H1 (cell line): ENCODE data around the gene CPM. TPM values are rescaled to one million over a fixed set of nuclear protein-coding genes. Genes with fewer than 3 reads are reported as not detected.

Source experiments
- CTCF ChIA-PET: fragments of 300-600 bp; sonication (Branson Sonifier 250); formaldehyde crosslinking; loops from one replicate; lab custom pipeline; 2021; ENCODE audit not compliant: partially characterized antibody; lab: Charles Lee
- POLR2A ChIA-PET: fragments of 300-600 bp; sonication (Branson Sonifier 250); formaldehyde crosslinking; loops from one replicate; lab custom pipeline; 2021; ENCODE audit warnings: inconsistent platforms; ENCODE audit not compliant: partially characterized antibody; lab: Charles Lee
- DNase-seq, 2 experiments: peaks; one replicate each; pipeline versions ENCODE4 v3.0.0 to v3.0.0-alpha.2; 2010 to 2022; ENCODE audit warnings: low spot score in 2 of 2, low read depth in 1 of 2, mixed read lengths in 1 of 2
- FAIRE-seq: peaks from 2 replicates; lab custom pipeline; 2011; peaks lifted over from hg19 to GRCh38; lab: Jason Lieb, UNC
- H2AFZ ChIP-seq: 2 replicates; pipeline ENCODE4 v1.8.1; 2012; ENCODE audit warnings: low read length, inconsistent platforms
- H2AK5ac ChIP-seq: 2 replicates; pipeline ENCODE4 v1.6.1; 2013; ENCODE audit warnings: low read depth, low read length
- H2BK120ac ChIP-seq: replicated peaks from 2 replicates; pipeline ENCODE3; 2013; ENCODE audit warnings: low read depth, low read length, inconsistent platforms
- H2BK12ac ChIP-seq: 2 replicates; pipeline ENCODE4 v1.6.1; 2013; ENCODE audit warnings: low read depth, low read length
- H2BK15ac ChIP-seq: 2 replicates; pipeline ENCODE4 v1.6.1; 2013; ENCODE audit warnings: low read length
- H2BK20ac ChIP-seq: 2 replicates; pipeline ENCODE4 v1.6.1; 2013; ENCODE audit warnings: low read length
- H2BK5ac ChIP-seq: 2 replicates; pipeline ENCODE4 v1.6.1; 2013; ENCODE audit warnings: low read depth, low read length
- H3K14ac ChIP-seq: 2 replicates; pipeline ENCODE4 v1.6.1; 2013; ENCODE audit warnings: inconsistent platforms; ENCODE audit not compliant: insufficient read length
- H3K18ac ChIP-seq: 2 replicates; pipeline ENCODE4 v1.6.1; 2013; ENCODE audit warnings: low read length; ENCODE audit errors: extremely low read depth
- H3K23ac ChIP-seq: 2 replicates; pipeline ENCODE4 v1.6.1; 2013; ENCODE audit warnings: inconsistent platforms; ENCODE audit not compliant: insufficient read length
- H3K23me2 ChIP-seq: 2 replicates; pipeline ENCODE4 v1.6.1; 2013; ENCODE audit warnings: low read depth, low read length
- H3K27ac ChIP-seq: 2 replicates; pipeline ENCODE4 v1.6.1; 2011; ENCODE audit warnings: low read depth, low read length, inconsistent platforms
- H3K27me3 ChIP-seq, 4 experiments: replicated peaks in 1 of 4; 1 replicate in 1 of 4; 2 replicates in 3 of 4; pipeline versions ENCODE4 v1.6.1 to v1.8.1; 2011 to 2013; ENCODE audit warnings: low read length in 3 of 4, mild to moderate bottlenecking in 3 of 4, inconsistent platforms in 2 of 4, mixed read lengths in 2 of 4, moderate library complexity in 1 of 4; ENCODE audit not compliant: control insufficient read depth in 3 of 4, insufficient read depth in 3 of 4; ENCODE audit errors: extremely low read depth in 1 of 4
- H3K36me3 ChIP-seq, 4 experiments: 2 replicates each; pipeline versions ENCODE4 v1.6.1 to v1.8.1; 2011 to 2013; ENCODE audit warnings: mild to moderate bottlenecking in 4 of 4, low read length in 3 of 4, moderate library complexity in 2 of 4, control low read depth in 1 of 4, inconsistent platforms in 1 of 4; ENCODE audit not compliant: insufficient read depth in 4 of 4, control insufficient read depth in 2 of 4
- H3K4ac ChIP-seq: replicated peaks from 2 replicates; pipeline ENCODE3; 2013; ENCODE audit warnings: low read length, low read depth, mixed read lengths, inconsistent platforms; ENCODE audit not compliant: insufficient read length
- H3K4me1 ChIP-seq, 4 experiments: replicated peaks in 1 of 4; 1 replicate in 1 of 4; 2 replicates in 3 of 4; pipeline versions ENCODE4 v1.6.1 to v1.8.1; 2011 to 2013; ENCODE audit warnings: low read length in 3 of 4, inconsistent platforms in 2 of 4, mixed read lengths in 1 of 4; ENCODE audit not compliant: insufficient read depth in 4 of 4, control insufficient read depth in 3 of 4
- H3K4me2 ChIP-seq, 2 experiments: 2 replicates each; pipeline versions ENCODE4 v1.6.1 to v1.8.1; 2011 to 2013; ENCODE audit warnings: low read depth in 2 of 2, low read length in 2 of 2, control low read depth in 1 of 2, inconsistent platforms in 1 of 2, mild to moderate bottlenecking in 1 of 2; ENCODE audit not compliant: insufficient read depth in 1 of 2
- H3K4me3 ChIP-seq, 4 experiments: fragments of 200-600, 300-600 bp in 1 of 4; sonication (generic), shearing (Covaris generic), sonication (Bioruptor Twin) in 1 of 4; 2 replicates each; pipeline versions ENCODE4 v1.5.1 to v1.8.1; 2011 to 2016; ENCODE audit warnings: low read length in 4 of 4, low read depth in 3 of 4, control low read depth in 2 of 4, inconsistent platforms in 2 of 4, mild to moderate bottlenecking in 2 of 4, mixed read lengths in 1 of 4, moderate library complexity in 1 of 4; ENCODE audit not compliant: insufficient read depth in 2 of 4; ENCODE audit errors: extremely low read depth in 1 of 4
- H3K56ac ChIP-seq: replicated peaks from 2 replicates; pipeline ENCODE3; 2013; ENCODE audit warnings: low read depth, mild to moderate bottlenecking, mixed read lengths, low read length, inconsistent platforms; ENCODE audit not compliant: insufficient read length
- H3K79me1 ChIP-seq: 2 replicates; pipeline ENCODE4 v1.6.1; 2013; ENCODE audit warnings: low read depth, low read length, control low read depth
- H3K79me2 ChIP-seq, 2 experiments: 2 replicates each; pipeline versions ENCODE4 v1.6.1 to v1.8.1; 2012 to 2013; ENCODE audit warnings: low read length in 2 of 2, mild to moderate bottlenecking in 2 of 2, inconsistent platforms in 1 of 2; ENCODE audit not compliant: insufficient read depth in 2 of 2, control insufficient read depth in 1 of 2
- H3K9ac ChIP-seq, 4 experiments: replicated peaks in 1 of 4; 1 replicate in 1 of 4; 2 replicates in 3 of 4; pipeline versions ENCODE4 v1.6.1 to v1.8.1; 2011 to 2013; ENCODE audit warnings: low read depth in 3 of 4, low read length in 3 of 4, control low read depth in 2 of 4, mild to moderate bottlenecking in 2 of 4, moderate library complexity in 2 of 4, inconsistent platforms in 1 of 4; ENCODE audit errors: extremely low read depth in 1 of 4
- H3K9me3 ChIP-seq, 2 experiments: 2 replicates each; pipeline versions ENCODE4 v1.6.1 to v1.8.1; 2012 to 2013; ENCODE audit warnings: mild to moderate bottlenecking in 2 of 2, moderate library complexity in 2 of 2, control low read depth in 1 of 2, inconsistent platforms in 1 of 2, low read depth in 1 of 2, low read length in 1 of 2, mixed read lengths in 1 of 2; ENCODE audit not compliant: insufficient read depth in 2 of 2
- H4K20me1 ChIP-seq, 2 experiments: replicated peaks in 1 of 2; 2 replicates each; pipeline versions ENCODE3 to v1.8.1; 2011 to 2013; ENCODE audit warnings: inconsistent platforms in 2 of 2, low read length in 2 of 2, mild to moderate bottlenecking in 1 of 2; ENCODE audit not compliant: insufficient read depth in 2 of 2, control insufficient read depth in 1 of 2
- H4K5ac ChIP-seq: 2 replicates; pipeline ENCODE4 v1.6.1; 2013; ENCODE audit warnings: low read length, low read depth, mixed read lengths, inconsistent platforms; ENCODE audit not compliant: insufficient read length
- H4K8ac ChIP-seq: 2 replicates; pipeline ENCODE4 v1.8.0; 2013; ENCODE audit warnings: mild to moderate bottlenecking, moderate library complexity, low read length, inconsistent platforms; ENCODE audit not compliant: insufficient read depth; ENCODE audit errors: extremely low read depth
- H4K91ac ChIP-seq: replicated peaks from 2 replicates; pipeline ENCODE3; 2013; ENCODE audit warnings: low read length, mixed read lengths, inconsistent platforms; ENCODE audit not compliant: insufficient read length
- ATF3 ChIP-seq: IDR thresholded peaks from 2 replicates; pipeline ENCODE4 v1.6.1; 2011; ENCODE audit warnings: low read depth, mild to moderate bottlenecking, low read length; ENCODE audit not compliant: insufficient read depth
- CBX8 ChIP-seq: fragments of 300-800, 300-1000 bp; sonication (generic); IDR thresholded peaks from 2 replicates; pipeline ENCODE4 v1.7.1; 2016; ENCODE audit warnings: low read depth, low read length, borderline replicate concordance
- E2F6 ChIP-seq: IDR thresholded peaks from 2 replicates; pipeline ENCODE4 v1.6.1; 2012; ENCODE audit warnings: inconsistent platforms
- EZH2 ChIP-seq: fragments of 200-600 bp; sonication (generic); IDR thresholded peaks from 2 replicates; pipeline ENCODE4 v1.7.1; 2012; ENCODE audit warnings: low read depth, mild to moderate bottlenecking, moderate library complexity, low read length, inconsistent platforms; ENCODE audit not compliant: severe bottlenecking
- GABPA ChIP-seq: IDR thresholded peaks from 2 replicates; pipeline ENCODE4 v1.6.1; 2011; ENCODE audit warnings: mild to moderate bottlenecking, low read length, moderate library complexity, borderline replicate concordance; ENCODE audit not compliant: insufficient read depth
- KDM4A ChIP-seq: IDR thresholded peaks from one replicate; pipeline ENCODE4 v1.7.1; 2012; ENCODE audit warnings: low read depth, mild to moderate bottlenecking, moderate library complexity, low read length, inconsistent platforms; ENCODE audit not compliant: severe bottlenecking
- NANOG ChIP-seq: IDR thresholded peaks from 2 replicates; pipeline ENCODE4 v1.6.1; 2011; ENCODE audit warnings: low read length, low read depth, mild to moderate bottlenecking, inconsistent platforms; ENCODE audit not compliant: insufficient read depth, poor library complexity, severe bottlenecking
- POLR2A ChIP-seq, 2 experiments: IDR thresholded peaks; 1 replicate in 1 of 2; 2 replicates in 1 of 2; pipeline ENCODE4 v1.6.1; 2011; ENCODE audit warnings: low read depth in 2 of 2, low read length in 2 of 2, mild to moderate bottlenecking in 2 of 2; ENCODE audit errors: control extremely low read depth in 1 of 2
- RXRA ChIP-seq: IDR thresholded peaks from 2 replicates; pipeline ENCODE4 v1.6.1; 2011; ENCODE audit warnings: low read depth, mild to moderate bottlenecking, low read length, moderate library complexity; ENCODE audit not compliant: insufficient read depth
- SP1 ChIP-seq: IDR thresholded peaks from 2 replicates; pipeline ENCODE4 v1.6.1; 2011; ENCODE audit warnings: low read depth, low read length
- SP4 ChIP-seq: IDR thresholded peaks from 2 replicates; pipeline ENCODE4 v1.6.1; 2012; ENCODE audit warnings: low read length, inconsistent platforms
- USF2 ChIP-seq: IDR thresholded peaks from 2 replicates; pipeline ENCODE4 v1.6.1; 2011; ENCODE audit warnings: low read length, improper control_type of control experiment
- WGBS, 2 experiments: shearing (Covaris generic) in 1 of 2; methylation state at CpG; one replicate each; pipeline versions ENCODE4 v1.1.6 to v1.1.7; 2013 to 2015; ENCODE audit warnings: low lambda C conversion rate in 2 of 2, mixed read lengths in 2 of 2, inconsistent platforms in 1 of 2, low coverage in 1 of 2, missing lambda C conversion rate in 1 of 2; ENCODE audit not compliant: insufficient replicate concordance in 2 of 2, insufficient coverage in 1 of 2, insufficient read length in 1 of 2; ENCODE audit errors: extremely low coverage in 1 of 2, missing lambda C conversion rate in 1 of 2; 5-methylcytosine and 5-hydroxymethylcytosine counted together
- polyA plus RNA-seq, 7 experiments: library from polyadenylated mRNA; depleted of rRNA in 3 of 7; stranded (reverse) in 5 of 7; unstranded in 2 of 7; fragments of >200 nt in 5 of 7; fragments of 200-250 nt in 2 of 7; gene quantifications; 1 replicate in 5 of 7; 2 replicates in 1 of 7; 4 replicates in 1 of 7; pipeline versions ENCODE4 v1.2.1 to v1.2.3, GENCODE V29; 2011 to 2013; ENCODE audit warnings: missing spikeins in 2 of 7, mixed read lengths in 2 of 7
- total RNA-seq: library from RNA; stranded (reverse); fragmentation: NEBNext Ultra II Directional; extraction: Animal tissue kit (Norgen Biotek cat#: 25700); gene quantifications from 2 replicates; pipeline ENCODE4 v1.2.1, GENCODE V29; 2021

Gene CPM
- total and polyA plus RNA-seq, 2 of the 8 experiments (the other 6 are each of a cell fraction or from before 2014, with no cell fraction given) = 0.33 to 3.1 TPM

GRCh38 chr12:68891141-68891540 is 41.8 kb downstream of the CPM start:
- DNase-seq = no peak
- no peaks in the 10 kb centered on the region for H3K9me3 ChIP-seq
- H3K14ac ChIP-seq = no peak overlapping the region
- no peak overlapping the region for H3K18ac ChIP-seq
- POLR2A ChIA-PET = no interaction called here
- no peak overlapping the region for H3K56ac ChIP-seq
- WGBS, 2 experiments = 84% methylated on average over 6 of the region's 6 CpGs; no CpG with 5 or more reads in 1 of the 2 experiments
- H3K79me2 ChIP-seq = no peaks in the 10 kb centered on the region
- CTCF ChIA-PET = interaction anchor here (0.6 to 2.3 kb wide), 3 partner anchors 14 to 363 kb away, joined by 4 to 5 read pairs (median 5); no protein-coding TSS in a partner anchor
- H3K23ac ChIP-seq = no peak overlapping the region
- H3K4me3 ChIP-seq = no peak overlapping the region
- H3K79me1 ChIP-seq = no peaks in the 10 kb centered on the region
- no peaks in the 10 kb centered on the region for H3K23me2 ChIP-seq
- H2BK20ac ChIP-seq = no peak overlapping the region
- no peak overlapping the region for H3K4me2 ChIP-seq
- H4K5ac ChIP-seq = no peak overlapping the region
- no peak overlapping the region for H4K8ac ChIP-seq
- H2AK5ac ChIP-seq = no peak overlapping the region
- H3K27ac ChIP-seq = no peak overlapping the region
- H3K27me3 ChIP-seq = no peaks in the 10 kb centered on the region
- no peaks in the 10 kb centered on the region for H3K4me1 ChIP-seq
- H4K20me1 ChIP-seq = no peaks in the 10 kb centered on the region
- H2BK12ac ChIP-seq = no peak overlapping the region
- H4K91ac ChIP-seq = no peak overlapping the region
- no peak overlapping the region for H3K9ac ChIP-seq
- H2BK15ac ChIP-seq = no peak overlapping the region
- no peak overlapping the region for H2BK120ac ChIP-seq
- no peak overlapping the region for H2AFZ ChIP-seq
- no peaks in the 10 kb centered on the region for H3K36me3 ChIP-seq
- H3K4ac ChIP-seq = no peak overlapping the region
- no peak overlapping the region for H2BK5ac ChIP-seq
- FAIRE-seq = no peak
- TF ChIP-seq GABPA (no peak), ATF3 (no peak), SP4 (no peak), E2F6 (no peak), POLR2A (IDR thresholded peaks at IDR 0.05; ENCODE audit: control extremely low read depth in 1 of 2, low read depth in 2 of 2, low read length in 2 of 2) (no peak), RXRA (no peak), USF2 (no peak), CBX8 (no peak), EZH2 (no peak), KDM4A (no peak), SP1 (no peak), NANOG (no peak)
